Effector CD8-positive, alpha-beta T cell (primary cell): Measurements from ENCODE around the gene INPPL1.
"Not testable (repeated sequence)": the region's sequence is repeated elsewhere in the genome, so short reads cannot be mapped to it uniquely, and the experiment has no call there.

ENCODE experiments used
- DNase-seq: peaks from one replicate; lab custom pipeline; 2025; lab: John Stamatoyannopoulos, UW

Gene INPPL1

GRCh38 chr11:72244361-72245262 is 20.0 kb downstream of the INPPL1 start:
- DNase-seq = no peak

DNA sequence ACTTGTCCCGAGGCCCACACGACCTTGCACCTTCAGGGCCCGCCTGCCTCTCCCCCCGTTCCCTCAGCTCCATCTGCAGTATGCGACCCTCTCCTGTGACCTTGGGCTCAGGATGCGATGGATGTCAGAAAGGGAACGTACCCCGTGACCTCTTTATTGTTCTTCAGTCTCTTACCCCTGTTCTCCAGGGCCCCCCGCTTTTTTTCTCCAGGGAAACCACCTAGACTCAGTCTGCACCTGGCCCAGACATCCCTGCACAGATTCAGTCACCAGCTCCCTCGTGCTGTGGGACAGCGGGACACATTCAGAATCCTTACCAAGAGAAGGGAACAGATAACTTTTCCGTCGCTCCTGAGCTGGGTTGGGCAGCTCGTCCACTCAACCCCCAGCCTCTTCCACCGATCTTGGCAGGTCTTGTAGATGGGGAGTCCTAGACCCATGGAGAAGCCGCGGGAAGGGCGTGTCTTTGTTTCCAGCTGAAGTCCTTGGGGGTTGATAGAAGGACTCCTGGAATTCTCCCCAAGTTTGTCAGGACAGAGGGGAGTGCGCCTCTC is 20.8 kb downstream of the INPPL1 start:
- no peak for DNase-seq

GRCh38 chr11:72247584-72247983 is 23.0 kb downstream of the INPPL1 start:
- DNase-seq = no peak

- no peak for DNase-seq
These were observed 25.4 kb downstream of the INPPL1 start for GRCh38 chr11:72249961-72250360.

GRCh38 chr11:72250661-72251464 is 26.3 kb downstream of the INPPL1 start:
- DNase-seq = no peak

- DNase-seq = no peak
These were observed 27.0 kb downstream of the INPPL1 start for GRCh38 chr11:72251614-72252013.

- DNase-seq = no peak
These were observed 28.8 kb downstream of the INPPL1 start for GRCh38 chr11:72253392-72253791.

DNA sequence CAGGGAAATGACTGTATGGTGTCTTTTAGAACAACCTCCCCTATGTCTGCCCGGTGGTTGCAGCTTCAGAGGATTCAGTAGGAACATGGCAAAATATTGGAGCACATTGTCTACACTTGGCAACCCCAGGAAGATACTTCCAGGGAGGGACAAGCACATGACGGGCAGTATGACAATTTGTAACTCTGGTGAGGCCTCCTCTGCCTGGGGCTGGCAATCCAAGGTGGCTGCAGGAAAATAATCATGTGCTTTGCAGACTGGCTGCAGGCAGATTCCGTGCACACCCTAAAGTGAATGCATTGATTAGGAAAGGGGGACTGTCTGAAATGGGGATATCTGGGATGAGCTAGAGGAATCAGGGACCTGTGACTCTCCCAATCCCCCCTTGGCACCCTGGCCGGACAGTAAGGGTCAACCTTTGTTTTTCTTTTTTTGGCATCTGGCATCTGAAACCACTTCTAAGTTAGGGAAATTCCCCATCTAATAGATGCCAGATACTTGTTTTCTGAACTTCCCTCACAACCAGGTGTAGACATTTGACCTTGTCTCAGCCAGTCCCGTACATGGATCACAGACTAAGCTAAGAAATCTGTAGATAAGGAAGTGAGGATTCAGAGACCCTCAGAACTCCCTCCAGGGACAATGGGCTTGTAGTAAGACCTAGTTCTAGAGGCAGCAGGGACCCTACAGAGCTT is 29.9 kb downstream of the INPPL1 start:
- no peak for DNase-seq

DNA sequence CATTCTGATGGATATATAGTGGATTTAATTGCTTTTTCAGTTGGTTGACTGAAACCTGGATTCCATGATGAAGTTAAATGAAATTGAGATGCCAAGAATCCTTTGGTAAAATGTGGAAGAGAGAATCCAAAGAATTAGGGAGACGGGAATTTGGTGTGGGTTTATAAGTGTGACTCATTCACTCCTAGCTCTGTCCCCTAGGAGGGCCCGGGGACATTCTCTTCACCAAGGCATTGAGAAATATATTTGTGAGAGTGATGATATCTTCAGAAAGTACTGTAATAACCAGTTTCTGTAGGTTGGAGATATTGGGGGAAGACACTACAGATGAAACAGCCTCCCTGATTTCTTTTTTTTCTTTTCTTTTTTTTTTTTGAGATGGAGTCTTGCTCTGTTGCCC is 33.0 kb downstream of the INPPL1 start:
- DNase-seq = no peak

GRCh38 chr11:72259490-72259889 is 34.9 kb downstream of the INPPL1 start:
- no peak for DNase-seq

DNA sequence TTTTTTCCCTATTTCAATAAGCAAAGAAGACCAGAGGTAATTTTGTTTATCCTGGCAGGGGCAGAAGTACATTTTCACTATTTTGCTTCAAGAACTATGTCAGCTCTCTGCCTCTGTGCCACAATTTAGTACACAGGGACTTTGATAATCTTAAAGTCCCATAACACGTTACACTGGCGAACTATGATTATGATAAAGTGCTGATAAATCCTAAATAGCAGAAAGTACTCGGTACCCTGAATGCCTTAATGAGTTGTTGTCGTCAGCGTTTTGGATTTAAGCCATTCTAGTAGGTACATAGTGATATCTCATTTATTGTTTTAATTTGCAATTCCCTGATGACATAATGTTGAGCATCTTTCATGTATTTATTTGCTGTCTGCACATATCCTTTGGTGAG is 36.0 kb downstream of the INPPL1 start:
- DNase-seq = no peak

GRCh38 chr11:72263361-72263760 is 38.8 kb downstream of the INPPL1 start:
- DNase-seq = no peak

GRCh38 chr11:72265951-72266350 is 41.4 kb downstream of the INPPL1 start:
- no peak for DNase-seq

GRCh38 chr11:72266960-72267359 is 42.4 kb downstream of the INPPL1 start:
- DNase-seq = not testable (repeated sequence)

DNA sequence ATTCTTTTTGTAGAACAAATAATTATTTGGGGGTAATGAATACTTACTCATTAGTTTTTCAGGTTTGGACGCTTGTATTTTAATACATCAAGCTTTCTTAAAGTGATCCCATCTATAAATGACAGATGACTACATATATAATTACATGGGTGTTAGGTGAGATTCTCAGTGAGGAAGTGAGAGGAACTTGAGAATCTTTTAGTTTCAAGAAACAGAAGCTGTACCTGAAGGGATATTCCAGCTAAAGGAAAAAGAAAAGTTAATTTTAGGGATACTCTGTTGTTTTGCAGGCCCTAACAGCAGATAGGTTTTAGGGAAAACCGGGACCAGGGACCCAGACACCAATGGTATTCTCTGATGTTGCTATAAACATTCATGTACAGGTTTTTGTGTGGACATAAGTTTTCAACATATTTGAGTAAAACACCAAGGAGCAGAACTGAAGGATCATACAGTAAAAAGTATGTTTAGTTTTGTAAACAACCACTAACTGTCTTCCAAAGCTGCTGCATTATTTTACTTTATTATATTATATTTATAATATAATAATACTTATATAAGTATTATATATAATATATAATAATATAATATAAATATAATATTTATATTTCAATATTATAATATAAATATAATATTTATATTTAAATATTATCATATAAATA is 43.5 kb downstream of the INPPL1 start:
- DNase-seq = no peak

GRCh38 chr11:72271980-72272379 is 47.4 kb downstream of the INPPL1 start:
- DNase-seq = no peak

GRCh38 chr11:72274435-72274834 is 49.9 kb downstream of the INPPL1 start:
- DNase-seq = no peak

DNA sequence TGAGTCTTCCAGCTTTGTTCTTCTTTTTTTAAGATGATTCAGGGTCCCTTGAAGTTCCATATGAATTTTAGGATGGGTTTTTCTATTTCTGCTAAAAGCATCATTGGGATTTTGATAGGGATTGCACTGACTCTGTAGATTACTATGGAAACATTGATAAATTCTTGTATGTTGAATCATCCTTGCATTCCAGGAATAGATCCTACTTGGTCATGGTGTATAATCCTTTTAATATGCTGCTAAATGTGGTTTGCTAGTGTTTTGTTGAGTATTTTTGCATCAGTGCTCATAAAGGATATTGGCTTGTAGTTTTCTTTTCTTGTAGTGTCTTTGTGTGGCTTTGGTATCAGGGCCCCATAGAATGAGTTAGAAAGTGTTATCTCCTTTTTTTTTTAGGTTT is 54.3 kb downstream of the INPPL1 start:
- DNase-seq = no peak

DNA sequence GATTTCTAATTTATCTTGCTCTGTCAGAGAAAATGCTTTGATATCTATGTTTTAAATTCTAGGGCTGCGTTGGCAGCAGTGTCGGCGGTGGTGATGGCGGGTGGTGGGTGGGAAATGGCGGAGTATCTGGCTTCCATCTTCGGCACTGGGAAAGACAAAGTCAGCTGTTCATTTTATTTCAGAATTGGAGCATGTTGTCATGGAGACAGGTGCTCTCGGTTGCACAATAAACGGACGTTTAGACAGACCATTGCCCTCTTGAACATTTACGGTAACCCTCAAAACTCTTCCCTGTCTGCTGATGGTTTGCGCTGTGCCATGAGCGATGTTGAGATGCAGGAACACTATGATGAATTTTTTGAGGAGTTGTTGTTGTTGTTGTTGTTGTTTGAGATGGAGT is 55.5 kb downstream of the INPPL1 start:
- DNase-seq = no peak

DNA sequence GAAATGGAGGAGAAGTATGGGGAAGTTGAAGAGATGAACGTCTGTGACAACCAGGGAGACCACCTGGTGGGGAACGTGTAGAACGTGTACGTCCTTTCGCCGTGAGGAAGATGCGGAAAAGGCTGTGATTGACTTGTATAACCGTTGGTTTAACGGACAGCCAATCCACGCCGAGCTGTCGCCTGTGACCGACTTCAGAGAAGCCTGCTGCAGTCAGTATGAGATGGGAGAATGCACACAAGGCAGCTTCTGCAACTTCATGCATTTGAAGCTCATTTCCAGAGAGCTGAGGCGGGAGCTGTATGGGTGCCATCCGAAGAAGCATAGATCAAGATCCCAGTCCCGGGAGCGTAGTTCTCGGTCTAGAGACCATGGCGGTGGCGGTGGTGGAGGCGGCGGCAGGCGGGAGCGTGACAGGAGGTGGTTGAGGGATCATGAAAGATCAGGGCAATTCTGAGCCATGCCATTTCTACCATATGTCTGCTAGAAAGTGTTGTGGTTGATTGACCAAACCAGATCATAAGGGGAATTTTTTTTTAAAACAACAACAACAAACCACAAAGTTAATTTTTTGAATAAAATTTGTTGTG is 56.3 kb downstream of the INPPL1 start:
- no peak for DNase-seq

- no peak for DNase-seq
These were observed 59.4 kb downstream of the INPPL1 start for GRCh38 chr11:72283947-72284346.
